HG03520 (cell line): ENCODE measurements around the gene RAB40AL.
"Not testable (repeated sequence)": the region's sequence is repeated elsewhere in the genome, so short reads cannot be mapped to it uniquely, and the experiment has no call there.

Experiments used
- ATAC-seq: cut with Tn5 transposase; IDR thresholded peaks from one replicate; pipeline ENCODE4 v1.9.1; 2021; ENCODE audit warnings: mild to moderate bottlenecking, moderate library complexity; ENCODE audit not compliant: unreplicated experiment

Gene RAB40AL, protein sequence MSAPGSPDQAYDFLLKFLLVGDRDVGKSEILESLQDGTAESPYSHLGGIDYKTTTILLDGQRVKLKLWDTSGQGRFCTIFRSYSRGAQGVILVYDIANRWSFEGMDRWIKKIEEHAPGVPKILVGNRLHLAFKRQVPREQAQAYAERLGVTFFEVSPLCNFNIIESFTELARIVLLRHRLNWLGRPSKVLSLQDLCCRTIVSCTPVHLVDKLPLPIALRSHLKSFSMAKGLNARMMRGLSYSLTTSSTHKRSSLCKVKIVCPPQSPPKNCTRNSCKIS

DNA sequence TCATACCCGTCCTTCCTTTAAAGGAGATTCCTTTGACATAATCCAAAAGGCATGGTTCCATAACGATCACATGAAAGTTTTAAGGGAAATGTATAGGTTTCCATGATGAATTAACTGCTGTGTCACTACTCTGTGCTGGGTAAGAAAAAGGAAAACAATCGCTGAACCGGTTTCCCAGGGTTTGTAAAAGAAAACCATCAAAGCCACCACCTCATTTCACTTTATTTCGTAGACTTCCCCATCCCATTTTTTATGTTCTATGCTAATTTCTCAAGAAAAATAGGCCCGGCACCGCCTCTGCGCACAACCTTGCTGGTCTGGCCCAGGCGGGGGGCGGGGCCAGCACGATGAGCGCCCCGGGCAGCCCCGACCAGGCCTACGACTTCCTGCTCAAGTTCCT, at the start of gene RAB40AL:
Gene RAB40AL (plus strand): TSS at position 301 of the 400 bp plus-strand sequence. CDS start 47 bp downstream, at position 348.
- not testable (repeated sequence) for ATAC-seq

DNA sequence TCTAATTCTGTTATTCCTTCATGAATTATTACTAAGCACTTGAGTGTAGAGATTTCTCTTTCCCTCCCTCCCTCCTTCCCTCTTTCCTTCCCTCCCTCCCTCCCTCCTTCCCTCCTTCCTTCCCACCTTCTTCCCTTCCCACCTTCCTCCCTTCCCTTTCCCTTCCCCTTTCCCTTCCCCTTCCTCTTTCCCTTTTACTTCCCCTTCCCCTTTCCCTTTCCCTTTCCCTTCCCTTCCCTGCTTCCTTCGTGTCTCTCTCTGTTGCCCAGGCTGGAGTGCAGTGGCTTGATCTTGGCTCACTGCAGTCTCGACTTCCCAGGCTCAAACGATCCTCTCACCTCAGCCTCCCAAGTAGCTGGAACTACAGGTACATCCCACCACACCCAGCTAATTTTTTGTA, 49.4 kb upstream of the RAB40AL start:
- ATAC-seq: no peak

- ATAC-seq: no peak
Measured at GRCh38 chrX:102892103-102892502, 45.0 kb upstream of the RAB40AL start.

- ATAC-seq: peak; percentile 94
Measured at GRCh38 chrX:102899940-102900916, 36.8 kb upstream of the RAB40AL start.

DNA sequence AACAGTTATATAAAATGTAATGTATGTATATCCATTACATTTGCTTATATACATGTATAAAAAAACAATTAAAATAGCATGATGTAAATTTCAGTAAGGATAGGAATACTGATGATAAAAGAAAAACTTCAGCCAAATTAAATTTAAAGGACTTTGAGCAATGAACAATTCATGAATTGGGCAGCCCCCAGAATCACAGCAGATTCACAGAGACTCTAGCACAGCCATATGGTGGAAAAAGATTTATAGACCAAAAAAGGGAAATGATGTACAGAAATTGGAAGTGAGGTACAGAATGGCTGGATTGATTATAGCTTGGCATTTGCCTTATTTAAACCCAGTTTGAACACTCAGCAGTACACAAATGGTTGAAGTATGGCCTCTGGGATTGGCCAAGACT, 34.7 kb upstream of the RAB40AL start:
- no peak for ATAC-seq

DNA sequence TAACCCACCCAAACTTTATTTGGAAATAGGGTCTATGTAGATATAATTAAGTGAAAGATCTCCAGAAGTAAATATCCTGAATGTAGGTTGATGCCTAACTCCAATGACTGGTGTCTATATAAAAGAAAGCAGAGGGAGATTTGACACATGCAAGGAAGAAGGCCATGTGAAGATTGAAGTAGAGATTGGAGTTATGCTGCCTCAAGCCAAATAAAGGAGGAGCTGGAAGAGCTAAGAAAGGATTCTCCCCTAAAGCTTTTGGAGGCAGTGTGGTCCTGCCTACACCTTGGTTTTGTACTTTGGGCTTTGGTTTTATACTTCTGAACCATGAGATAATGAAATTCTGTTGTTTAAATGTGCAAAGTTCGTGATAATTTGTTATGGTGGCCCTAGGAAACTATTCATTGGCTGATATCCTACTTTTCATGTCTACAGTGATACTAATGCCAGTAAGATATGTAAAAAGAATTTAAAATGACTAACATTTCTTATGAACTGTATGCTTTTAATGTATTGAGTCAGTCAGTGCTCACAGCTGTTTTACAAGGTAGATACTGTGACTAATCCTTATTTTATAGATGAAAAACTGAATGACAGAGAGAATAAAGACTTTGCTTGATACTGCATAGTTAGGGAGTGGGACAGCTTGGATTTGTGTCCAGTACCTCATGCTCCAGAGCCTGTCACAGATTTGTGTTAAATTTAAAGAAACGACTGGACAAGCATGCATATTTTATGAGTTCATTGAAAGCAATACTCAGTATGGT, 5.9 kb upstream of the RAB40AL start:
- no peak for ATAC-seq

DNA sequence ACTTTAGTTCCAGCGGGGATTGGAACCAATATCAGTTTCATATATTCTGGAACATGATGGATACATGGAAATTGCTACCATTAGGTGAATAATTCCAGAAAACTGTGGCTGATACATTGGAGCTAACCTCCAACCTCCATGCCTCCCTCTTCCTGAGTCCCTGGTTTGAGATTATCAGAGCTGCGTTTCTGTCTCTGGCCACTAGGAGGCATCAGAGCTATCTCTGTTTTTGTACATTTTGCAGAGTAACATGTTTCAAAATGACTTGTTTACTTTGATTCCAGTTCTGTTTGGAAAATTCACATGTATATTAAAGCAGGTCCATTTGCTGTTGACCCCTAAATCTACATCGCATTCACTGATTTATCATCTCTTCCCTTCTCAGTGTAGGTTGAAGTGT, 2.4 kb upstream of the RAB40AL start:
- ATAC-seq: no peak

DNA sequence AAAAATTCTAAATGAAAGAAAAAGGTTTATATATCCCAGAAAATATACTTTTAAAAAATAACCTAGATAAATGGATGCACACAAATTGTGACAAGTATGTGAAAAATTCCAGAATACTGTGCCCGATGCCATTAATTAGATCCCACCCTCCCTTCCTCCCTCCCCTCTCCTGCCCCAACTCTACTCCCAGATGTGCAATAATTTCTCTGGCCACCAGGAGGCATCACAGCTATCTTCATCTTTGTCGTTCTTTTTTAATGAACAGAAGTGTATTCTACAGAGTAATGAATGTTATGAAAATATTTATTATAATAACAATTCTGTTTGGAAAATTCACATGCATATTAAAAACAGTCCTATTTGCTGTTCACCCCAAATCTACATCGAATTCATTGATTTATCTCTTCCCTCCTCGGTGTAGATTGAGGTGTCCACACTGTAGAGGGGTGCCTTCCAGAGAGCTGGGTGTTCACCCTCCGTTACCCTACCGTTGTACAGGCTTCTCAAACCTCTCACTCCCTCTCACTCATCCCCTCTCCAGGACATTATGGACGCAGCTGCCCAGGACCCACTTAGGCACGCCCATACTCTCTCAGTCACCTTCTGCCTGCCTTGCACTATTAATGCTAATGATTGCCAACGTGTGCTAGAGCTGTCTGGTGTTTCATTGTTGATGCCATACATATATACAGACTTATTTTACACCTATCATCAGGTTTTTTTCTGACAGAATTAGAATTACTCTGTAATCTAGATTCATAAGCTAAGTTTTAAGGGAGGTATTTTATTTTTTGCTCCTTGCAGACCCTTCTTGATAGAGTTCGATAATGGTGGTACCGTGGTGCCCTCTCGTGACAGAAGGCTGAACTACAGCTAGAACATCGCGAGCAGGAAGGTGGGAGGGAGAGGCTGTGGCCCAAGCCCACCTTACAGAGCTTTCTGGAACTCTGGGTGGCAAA, 14.1 kb downstream of the RAB40AL start:
- ATAC-seq: peak; percentile 80

- no peak for ATAC-seq
Measured at GRCh38 chrX:102957751-102958150, 20.7 kb downstream of the RAB40AL start.

- ATAC-seq: no peak
Measured at GRCh38 chrX:102958794-102959193, 21.7 kb downstream of the RAB40AL start.

- ATAC-seq: no peak
Measured at GRCh38 chrX:102959471-102959870, 22.4 kb downstream of the RAB40AL start.

GRCh38 chrX:102963955-102964354, 26.9 kb downstream of the RAB40AL start:
- no peak for ATAC-seq

DNA sequence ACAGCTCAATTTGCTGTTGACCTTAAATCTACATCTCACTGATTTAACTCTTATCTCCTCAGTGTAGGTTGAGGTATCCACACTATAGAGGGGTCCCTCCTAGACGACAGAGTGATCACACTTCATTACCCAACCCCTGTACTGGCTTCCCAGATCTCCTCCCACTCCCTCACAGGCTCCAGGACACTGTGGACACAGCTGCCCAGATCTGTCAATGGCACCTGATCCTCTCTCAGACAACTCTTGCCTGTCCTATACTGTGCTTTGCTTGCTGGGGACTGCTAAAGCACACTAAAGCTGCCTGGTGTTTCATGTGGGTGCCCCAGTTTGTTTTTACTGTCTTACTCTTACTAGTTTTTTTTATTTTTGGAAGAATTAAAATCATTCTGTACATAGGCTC, 27.9 kb downstream of the RAB40AL start:
- ATAC-seq: no peak

DNA sequence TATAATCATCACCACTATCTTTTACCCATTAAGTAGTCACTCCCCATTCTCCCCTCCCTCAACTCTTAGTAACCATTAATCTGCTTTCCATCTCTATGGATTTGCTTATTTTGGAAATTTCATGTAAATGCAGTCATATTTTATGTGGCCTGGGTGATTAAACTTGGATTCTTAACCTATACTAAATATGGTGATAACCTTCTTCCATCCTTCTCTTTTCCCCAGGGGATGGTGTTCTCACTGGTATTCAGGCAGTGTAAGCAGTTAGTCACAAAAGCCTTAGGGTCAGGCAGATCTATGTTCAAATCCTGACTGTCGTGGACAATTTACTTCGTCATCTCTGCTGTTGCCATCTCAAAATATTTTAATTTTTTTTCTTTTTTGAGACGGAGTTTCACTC, 29.6 kb downstream of the RAB40AL start:
- ATAC-seq: no peak

- ATAC-seq: no peak
Measured at GRCh38 chrX:102968216-102968615, 31.1 kb downstream of the RAB40AL start.

DNA sequence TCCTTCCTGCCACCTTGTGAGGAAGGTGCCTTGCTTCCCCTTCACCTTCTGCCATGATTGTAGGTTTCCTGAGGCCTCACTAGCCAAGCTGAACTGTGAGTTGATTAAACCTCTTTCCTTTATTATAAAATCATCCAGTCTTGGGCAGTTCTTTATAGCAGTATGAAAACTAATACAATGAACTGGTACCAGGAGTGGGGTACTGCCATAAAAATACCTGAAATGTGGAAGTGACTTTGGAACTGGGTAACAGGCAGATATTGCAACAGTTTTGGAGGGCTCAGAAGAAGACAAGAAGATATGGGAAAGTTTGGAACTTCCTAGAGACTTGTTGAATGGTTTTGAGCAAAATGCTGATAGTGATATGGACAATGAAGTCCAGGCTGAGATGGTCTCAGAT, 34.5 kb downstream of the RAB40AL start:
- not testable (repeated sequence) for ATAC-seq

- ATAC-seq: no peak
Measured at GRCh38 chrX:102975016-102975415, 37.9 kb downstream of the RAB40AL start.

DNA sequence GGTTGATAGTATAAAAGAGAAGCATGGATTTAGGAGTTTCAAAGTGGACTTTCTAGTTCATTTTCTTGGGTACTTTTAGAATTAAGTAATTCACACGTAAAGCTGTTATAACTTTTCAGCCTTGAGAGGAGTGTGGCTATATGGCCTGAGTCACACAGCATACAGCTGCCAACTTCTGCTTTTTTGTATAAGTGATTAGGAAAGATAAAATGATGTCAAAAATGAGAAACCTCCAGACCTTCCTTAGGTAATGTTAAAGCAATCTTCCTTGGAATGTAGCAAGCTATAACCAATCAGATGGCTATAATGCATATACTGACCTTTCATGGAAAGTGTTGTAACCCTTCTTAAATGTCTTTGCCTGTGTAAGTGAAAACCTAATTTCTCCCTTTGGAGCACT, 39.2 kb downstream of the RAB40AL start:
- no peak for ATAC-seq

GRCh38 chrX:102976793-102977495, 39.9 kb downstream of the RAB40AL start:
- ATAC-seq: no peak
